Brain microvascular endothelial cell (primary cell): Measurements from ENCODE around the gene AKR1A1.

ENCODE experiments used
- DNase-seq: peaks from one replicate; pipeline ENCODE4 v3.0.0-alpha.2; 2020
- H3K27ac ChIP-seq: fragments of 250-450 bp; sonication (Bioruptor Pico); 2 replicates; pipeline ENCODE4 v1.5.1; 2020; ENCODE audit warnings: mild to moderate bottlenecking, moderate library complexity
- H3K27me3 ChIP-seq: fragments of 250-450 bp; sonication (Bioruptor Pico); replicated peaks from 2 replicates; pipeline ENCODE4 v1.5.1; 2020; ENCODE audit warnings: mild to moderate bottlenecking
- H3K36me3 ChIP-seq: fragments of 250-450 bp; sonication (Bioruptor Pico); replicated peaks from 2 replicates; pipeline ENCODE4 v1.5.1; 2020; ENCODE audit warnings: mild to moderate bottlenecking
- H3K4me3 ChIP-seq: 2 replicates; pipeline ENCODE4 v1.5.1; 2011; ENCODE audit warnings: low read depth, mild to moderate bottlenecking, control low read depth, low read length, moderate library complexity
- CTCF ChIP-seq: IDR thresholded peaks from 2 replicates; pipeline ENCODE4 v1.5.1; 2011; ENCODE audit warnings: low read depth, mild to moderate bottlenecking, moderate library complexity, low read length, control low read depth, inconsistent platforms; ENCODE audit errors: missing control alignments
- in situ Hi-C: cut with HindIII; loops from 2 replicates; pipeline ENCODE4 v1.10.0; 2017; ENCODE audit warnings: low sequenced_read_pairs, low pct_ligation_motif_present

AKR1A1 gene

DNA sequence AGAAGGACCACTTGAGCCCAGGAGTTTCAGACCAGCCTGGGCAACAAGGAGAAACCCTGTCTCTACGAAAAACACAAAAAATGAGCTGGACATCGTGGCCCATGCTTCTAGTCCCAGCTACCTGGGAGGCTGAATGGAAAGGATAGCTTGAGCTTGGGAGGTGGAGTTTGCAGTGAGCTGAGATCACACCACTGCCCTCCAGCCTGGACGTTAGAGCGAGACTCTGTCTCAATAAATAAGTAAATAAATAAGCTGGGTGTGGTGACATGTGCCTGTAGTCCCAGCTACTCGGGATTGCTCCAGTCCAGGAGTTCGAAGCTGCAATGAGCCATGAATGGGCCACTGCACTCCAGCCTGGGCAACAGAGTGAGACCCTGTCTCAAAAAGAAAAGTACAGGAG lies 3.6 kb downstream of the AKR1A1 start:
- TF ChIP-seq CTCF = no peak
- no peak overlapping the region for H3K4me3 ChIP-seq
- no peak for DNase-seq

GRCh38 chr1:45557422-45557944 lies 6.9 kb downstream of the AKR1A1 start:
- H3K36me3 ChIP-seq = peaks cover 37% of the 10 kb centered on the region
- in situ Hi-C loops = no loop called here
- no peak for TF ChIP-seq CTCF

More for the DNA sequence above, 3.6 kb downstream of the AKR1A1 start:
- H3K36me3 ChIP-seq = peaks cover 26% of the 10 kb centered on the region
- no peak overlapping the region for H3K27ac ChIP-seq
- H3K27me3 ChIP-seq = no peaks in the 10 kb centered on the region
- in situ Hi-C loops = no loop called here

DNA sequence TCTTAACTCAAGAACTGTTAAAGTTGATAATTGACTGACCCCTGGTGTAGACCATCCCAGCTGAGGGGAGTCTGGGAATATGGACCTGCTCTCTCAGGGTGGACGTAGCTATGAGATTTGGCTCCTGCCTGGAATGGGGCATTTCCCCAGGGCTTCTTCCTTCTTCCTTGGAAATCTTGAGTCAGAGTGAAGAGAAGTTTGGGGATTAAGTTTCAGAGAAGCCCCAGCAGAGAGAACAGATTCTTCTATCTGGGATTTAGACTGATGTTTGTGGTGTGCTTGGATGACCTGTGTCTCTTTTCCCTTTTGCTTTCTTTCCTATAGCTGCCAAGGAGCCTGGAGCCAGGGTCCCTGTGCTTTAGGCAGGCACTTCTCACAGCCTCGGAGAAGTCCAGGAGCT lies 13.2 kb downstream of the AKR1A1 start:
- TF ChIP-seq CTCF = no peak
- in situ Hi-C loops = no loop called here
- Histone ChIP-seq H3K4me3 (no peak overlapping the region), H3K36me3 (peaks cover 63% of the 10 kb centered on the region), H3K27ac (no peak overlapping the region), H3K27me3 (no peaks in the 10 kb centered on the region)
- no peak for DNase-seq

More at GRCh38 chr1:45557422-45557944, 6.9 kb downstream of the AKR1A1 start:
- Histone ChIP-seq H3K4me3 (no peak overlapping the region), H3K27me3 (no peaks in the 10 kb centered on the region), H3K27ac (no peak overlapping the region)
- no peak for DNase-seq

DNA sequence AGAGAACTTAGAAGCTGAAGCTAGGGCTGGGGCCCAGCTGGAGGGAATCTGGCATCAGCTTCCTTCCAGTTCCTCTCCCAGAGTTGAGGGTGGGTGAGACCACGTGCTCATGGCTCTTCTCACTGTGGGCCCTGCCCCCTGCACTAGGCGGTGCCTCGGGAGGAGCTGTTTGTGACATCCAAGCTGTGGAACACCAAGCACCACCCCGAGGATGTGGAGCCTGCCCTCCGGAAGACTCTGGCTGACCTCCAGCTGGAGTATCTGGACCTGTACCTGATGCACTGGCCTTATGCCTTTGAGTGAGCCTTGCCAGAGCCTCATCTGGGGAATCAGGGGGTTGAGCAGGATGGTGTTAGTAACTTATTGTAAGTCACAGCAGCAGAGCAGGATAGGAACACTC lies 16.1 kb downstream of the AKR1A1 start:
- DNase-seq = no peak
- no peaks in the 10 kb centered on the region for H3K27me3 ChIP-seq
- H3K27ac ChIP-seq = no peak overlapping the region
- peaks cover 77% of the 10 kb centered on the region for H3K36me3 ChIP-seq
- in situ Hi-C loops = no loop called here
- TF ChIP-seq CTCF = no peak
- no peak overlapping the region for H3K4me3 ChIP-seq

DNA sequence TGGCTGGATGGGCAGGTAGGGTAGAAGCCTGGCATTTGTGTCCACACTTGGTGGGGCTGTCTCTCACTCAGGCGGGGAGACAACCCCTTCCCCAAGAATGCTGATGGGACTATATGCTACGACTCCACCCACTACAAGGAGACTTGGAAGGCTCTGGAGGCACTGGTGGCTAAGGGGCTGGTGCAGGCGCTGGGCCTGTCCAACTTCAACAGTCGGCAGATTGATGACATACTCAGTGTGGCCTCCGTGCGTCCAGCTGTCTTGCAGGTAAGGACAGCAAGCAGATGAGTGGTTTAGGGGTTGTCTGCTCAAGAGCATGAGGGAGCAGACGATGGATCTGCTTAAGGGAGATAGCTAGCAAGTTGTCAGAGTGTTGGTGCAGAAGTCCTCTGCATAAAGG lies 17.3 kb downstream of the AKR1A1 start:
- in situ Hi-C loops = no loop called here
- no peak overlapping the region for H3K4me3 ChIP-seq
- peaks cover 67% of the 10 kb centered on the region for H3K36me3 ChIP-seq
- TF ChIP-seq CTCF = no peak
- DNase-seq = no peak
- H3K27ac ChIP-seq = no peak overlapping the region
- H3K27me3 ChIP-seq = no peaks in the 10 kb centered on the region

GRCh38 chr1:45568421-45568820 lies 17.8 kb downstream of the AKR1A1 start:
- DNase-seq = no peak
- H3K27me3 ChIP-seq = no peaks in the 10 kb centered on the region
- H3K4me3 ChIP-seq = no peak overlapping the region
- H3K36me3 ChIP-seq = peaks cover 62% of the 10 kb centered on the region
- no peak overlapping the region for H3K27ac ChIP-seq
- in situ Hi-C loops = no loop called here
- no peak for TF ChIP-seq CTCF
